GM12878 (cell line): ENCODE measurements around the gene HDHD2.

Experiments
- CREB1 ChIP-seq: IDR thresholded peaks from 2 replicates; pipeline ENCODE4 v1.6.1; 2012; ENCODE audit warnings: low read depth, mild to moderate bottlenecking, inconsistent platforms
- CTCF ChIP-seq, 3 experiments: IDR thresholded peaks in 2 of 3; conservative IDR thresholded peaks in 1 of 3; 2 replicates each; pipeline ENCODE4 v1.5.1; 2011; ENCODE audit warnings: low read depth in 3 of 3, low read length in 3 of 3, mild to moderate bottlenecking in 3 of 3, control low read depth in 2 of 3, moderate library complexity in 2 of 3, inconsistent platforms in 1 of 3, mixed read lengths in 1 of 3; ENCODE audit not compliant: control insufficient read depth in 2 of 3, insufficient read depth in 1 of 3; ENCODE audit errors: extremely low read depth in 1 of 3
- EP300 ChIP-seq, 2 experiments: fragments of 150-350 bp in 1 of 2; IDR thresholded peaks; 2 replicates each; pipeline ENCODE4 v1.6.1; 2011 to 2012; ENCODE audit warnings: low read depth in 2 of 2, low read length in 2 of 2, borderline replicate concordance in 1 of 2, improper control_type of control experiment in 1 of 2, inconsistent platforms in 1 of 2; ENCODE audit not compliant: control insufficient read depth in 1 of 2
- JUNB ChIP-seq: IDR thresholded peaks from 2 replicates; pipeline ENCODE4 v1.6.1; 2016; ENCODE audit warnings: antibody characterized with exemption, mild to moderate bottlenecking
- NBN ChIP-seq: fragments of 450-650 bp; IDR thresholded peaks from 2 replicates; pipeline ENCODE4 v1.6.1; 2016
- POLR2AphosphoS2 ChIP-seq: IDR thresholded peaks from 2 replicates; pipeline ENCODE4 v1.6.1; 2011; ENCODE audit warnings: low read depth, mild to moderate bottlenecking, low read length, improper control_type of control experiment, moderate library complexity
- POLR2AphosphoS5 ChIP-seq: IDR thresholded peaks from 2 replicates; pipeline ENCODE4 v1.6.1; 2011; ENCODE audit warnings: mild to moderate bottlenecking, low read length, inconsistent platforms
- REST ChIP-seq: IDR thresholded peaks from 2 replicates; pipeline ENCODE4 v1.6.1; 2012; ENCODE audit warnings: mild to moderate bottlenecking, low read depth, low read length
- SMAD5 ChIP-seq: IDR thresholded peaks from 2 replicates; pipeline ENCODE4 v1.6.1; 2016; ENCODE audit warnings: antibody characterized with exemption, low read depth
- SMC3 ChIP-seq: IDR thresholded peaks from 2 replicates; pipeline ENCODE4 v1.6.1; 2011; ENCODE audit warnings: low read length, improper control_type of control experiment, borderline replicate concordance
- SP1 ChIP-seq: IDR thresholded peaks from one replicate; pipeline ENCODE4 v1.6.1; 2011; ENCODE audit warnings: low read depth, low read length
- TAF1 ChIP-seq: IDR thresholded peaks from 2 replicates; pipeline ENCODE4 v1.6.1; 2011; ENCODE audit warnings: mild to moderate bottlenecking, low read depth, low read length, borderline replicate concordance
- YY1 ChIP-seq: IDR thresholded peaks from 2 replicates; pipeline ENCODE4 v1.6.1; 2011; ENCODE audit warnings: low read depth, mild to moderate bottlenecking, low read length

GRCh38 chr18:47163241-47163640 is 12.9 kb upstream of the HDHD2 start:
- no peak for TF ChIP-seq CTCF (IDR thresholded peaks at IDR 0.05 in 2 of 3, conservative IDR thresholded peaks at IDR 0.05 in 1 of 3; ENCODE audit: control insufficient read depth in 2 of 3, extremely low read depth in 1 of 3, insufficient read depth in 1 of 3, low read depth in 3 of 3, low read length in 3 of 3)
- peak; percentile 67 for TF ChIP-seq JUNB
- TF ChIP-seq NBN: no peak
- TF ChIP-seq CREB1: no peak
- no peak for TF ChIP-seq POLR2AphosphoS2
- no peak for TF ChIP-seq SMC3
- no peak for TF ChIP-seq REST
- TF ChIP-seq SP1: no peak
- no peak for TF ChIP-seq TAF1
- no peak for TF ChIP-seq EP300 (IDR thresholded peaks at IDR 0.05; ENCODE audit: borderline replicate concordance in 1 of 2, control insufficient read depth in 1 of 2, low read depth in 2 of 2, low read length in 2 of 2)
- no peak for TF ChIP-seq POLR2AphosphoS5
- TF ChIP-seq SMAD5: no peak
- no peak for TF ChIP-seq YY1
